Endothelial cell of umbilical vein (primary cell): Measurements from ENCODE around the gene ATP2A2. TPM values are rescaled to one million over a fixed set of nuclear protein-coding genes. Genes with fewer than 3 reads are reported as not detected.

Source experiments
- BruUV-seq: library from RNA; stranded (reverse); fragments of 400-500 nt; replicated peaks from 2 replicates; lab custom pipeline; 2021; lab: Mats Ljungman, UMichigan
- CTCF ChIA-PET: fragments of 300-600, 350-600 bp; sonication (Branson Sonifier 250); formaldehyde crosslinking; loops from one replicate; lab custom pipeline; 2021; ENCODE audit warnings: antibody characterized with exemption, inconsistent platforms; lab: Charles Lee
- POLR2A ChIA-PET: fragments of 300-600, 350-600 bp; sonication (Branson Sonifier 250); formaldehyde crosslinking; loops from one replicate; lab custom pipeline; 2021; ENCODE audit warnings: antibody characterized with exemption, inconsistent platforms; lab: Charles Lee
- DNase-seq: peaks from one replicate; pipeline ENCODE4 v3.0.0-alpha.2; 2011; ENCODE audit warnings: low read depth, low spot score
- FAIRE-seq: peaks from 2 replicates; lab custom pipeline; 2011; peaks lifted over from hg19 to GRCh38; lab: Jason Lieb, UNC
- H2AFZ ChIP-seq: 2 replicates; pipeline ENCODE4 v1.6.0; 2012; ENCODE audit warnings: low read depth, low read length, control low read depth, inconsistent platforms
- H3K27ac ChIP-seq: 2 replicates; pipeline ENCODE4 v1.5.1; 2011; ENCODE audit warnings: low read depth, mild to moderate bottlenecking, control low read depth, low read length, moderate library complexity; ENCODE audit not compliant: insufficient read depth
- H3K27me3 ChIP-seq, 2 experiments: 2 replicates each; pipeline versions ENCODE4 v1.6.0 to v1.6.1; 2011; ENCODE audit warnings: low read length in 2 of 2, mixed read lengths in 1 of 2; ENCODE audit not compliant: control insufficient read depth in 2 of 2, insufficient read depth in 2 of 2
- H3K36me3 ChIP-seq, 2 experiments: 2 replicates in 1 of 2; 3 replicates in 1 of 2; pipeline ENCODE4 v1.5.1; 2011; ENCODE audit warnings: low read length in 2 of 2, mild to moderate bottlenecking in 1 of 2, moderate library complexity in 1 of 2; ENCODE audit not compliant: control insufficient read depth in 2 of 2, insufficient read depth in 2 of 2; ENCODE audit errors: extremely low read depth in 1 of 2
- H3K4me1 ChIP-seq: 3 replicates; pipeline ENCODE4 v1.5.1; 2011; ENCODE audit warnings: mild to moderate bottlenecking, low read length; ENCODE audit not compliant: control insufficient read depth, insufficient read depth; ENCODE audit errors: extremely low read depth
- H3K4me2 ChIP-seq: 2 replicates; pipeline ENCODE4 v1.6.1; 2011; ENCODE audit warnings: low read length, control low read depth, mixed read lengths; ENCODE audit not compliant: insufficient read depth
- H3K4me3 ChIP-seq, 3 experiments: fragments of 200-600 bp in 1 of 3; sonication (generic), shearing (Covaris generic) in 1 of 3; replicated peaks in 1 of 3; 2 replicates each; pipeline ENCODE4 v1.5.1; 2011 to 2016; ENCODE audit warnings: control low read depth in 3 of 3, low read length in 3 of 3, mild to moderate bottlenecking in 2 of 3, inconsistent platforms in 1 of 3, low read depth in 1 of 3, moderate library complexity in 1 of 3; ENCODE audit not compliant: insufficient read depth in 1 of 3
- H3K79me2 ChIP-seq: 2 replicates; pipeline ENCODE4 v1.6.0; 2012; ENCODE audit warnings: low read length, inconsistent platforms; ENCODE audit not compliant: control insufficient read depth, insufficient read depth
- H3K9ac ChIP-seq: replicated peaks from 2 replicates; pipeline ENCODE3; 2011; ENCODE audit warnings: low read length, control low read depth; ENCODE audit not compliant: insufficient read depth; ENCODE audit errors: extremely low read depth
- H3K9me1 ChIP-seq: replicated peaks from 3 replicates; pipeline ENCODE4 v1.6.0; 2011; ENCODE audit warnings: mild to moderate bottlenecking, low read length; ENCODE audit not compliant: control insufficient read depth, insufficient read depth; ENCODE audit errors: extremely low read depth
- H3K9me3 ChIP-seq: replicated peaks from 2 replicates; pipeline ENCODE4 v1.5.1; 2012; ENCODE audit warnings: low read length, inconsistent platforms; ENCODE audit not compliant: control insufficient read depth, insufficient read depth
- H4K20me1 ChIP-seq: replicated peaks from 2 replicates; pipeline ENCODE3; 2011; ENCODE audit warnings: mild to moderate bottlenecking, low read length; ENCODE audit not compliant: control insufficient read depth, insufficient read depth; ENCODE audit errors: extremely low read depth
- EZH2 ChIP-seq: IDR thresholded peaks from 2 replicates; pipeline ENCODE4 v1.6.1; 2012; ENCODE audit warnings: borderline replicate concordance, low read depth, mild to moderate bottlenecking, moderate library complexity, low read length, inconsistent platforms; ENCODE audit not compliant: severe bottlenecking
- FOS ChIP-seq: IDR thresholded peaks from 2 replicates; pipeline ENCODE4 v1.6.1; 2011; ENCODE audit warnings: mild to moderate bottlenecking, low read length, moderate library complexity, borderline replicate concordance; ENCODE audit not compliant: insufficient read depth
- GATA2 ChIP-seq: IDR thresholded peaks from 2 replicates; pipeline ENCODE4 v1.7.0; 2011; ENCODE audit warnings: low read depth, mild to moderate bottlenecking, moderate library complexity, mixed read lengths, low read length; ENCODE audit not compliant: insufficient read length, insufficient read depth
- JUN ChIP-seq: IDR thresholded peaks from 2 replicates; pipeline ENCODE4 v1.6.1; 2011; ENCODE audit warnings: borderline replicate concordance, low read depth; ENCODE audit not compliant: insufficient read length, insufficient read depth
- MYC ChIP-seq: IDR thresholded peaks from one replicate; pipeline ENCODE4 v1.6.1; 2011; ENCODE audit warnings: mild to moderate bottlenecking, low read depth, low read length
- POLR2A ChIP-seq: IDR thresholded peaks from 2 replicates; pipeline ENCODE4 v1.6.1; 2012; ENCODE audit warnings: low read depth, mild to moderate bottlenecking, control low read depth, low read length
- POLR2AphosphoS5 ChIP-seq: IDR thresholded peaks from 2 replicates; pipeline ENCODE4 v1.6.1; 2012; ENCODE audit warnings: low read depth, mild to moderate bottlenecking, control low read depth, low read length, moderate library complexity; ENCODE audit not compliant: insufficient read depth
- dilution Hi-C: fragments of 300-500 bp; cut with MboI; formaldehyde crosslinking; loops from one replicate; pipeline ENCODE4 v1.15.0; 2019; ENCODE audit warnings: low sequenced_read_pairs; ENCODE audit not compliant: extremely low pct_ligation_motif_present
- intact Hi-C: fragments of 100-400 bp; cut with micrococcal nuclease; formaldehyde crosslinking; loops from one replicate; pipeline ENCODE4 v1.10.0; 2022
- polyA plus RNA-seq, 4 experiments: library from polyadenylated mRNA; depleted of rRNA in 3 of 4; stranded (reverse) in 3 of 4; unstranded in 1 of 4; fragments of >200 nt; gene quantifications; 2 replicates each; pipeline versions ENCODE4 v1.2.1 to v1.2.3, GENCODE V29; 2011 to 2012; ENCODE audit warnings: missing spikeins in 1 of 4
- total RNA-seq: library from RNA; stranded (reverse); gene quantifications from 2 replicates; pipeline ENCODE4 v1.2.3, GENCODE V29; 2021
- TF ChIP-seq, protein P1 (sequence below): IDR thresholded peaks from 2 replicates; pipeline ENCODE4 v1.6.1; 2011; ENCODE audit not compliant: insufficient read depth, insufficient read length
- TF ChIP-seq, protein P2 (sequence below), 2 donors: IDR thresholded peaks; 1 replicate in 1 of 2; 2 replicates in 1 of 2; pipeline ENCODE4 v1.5.1; 2011; ENCODE audit warnings: low read length in 2 of 2, mild to moderate bottlenecking in 2 of 2, moderate library complexity in 2 of 2, control low read depth in 1 of 2, inconsistent platforms in 1 of 2, low read depth in 1 of 2; ENCODE audit not compliant: insufficient read depth in 1 of 2; ENCODE audit errors: extremely low read depth in 1 of 2

The ATP2A2 gene
- total and polyA plus RNA-seq, 2 donors (not counting 3 experiments of a cell fraction or from before 2014, with no cell fraction given) = 102 to 239 TPM

DNA sequence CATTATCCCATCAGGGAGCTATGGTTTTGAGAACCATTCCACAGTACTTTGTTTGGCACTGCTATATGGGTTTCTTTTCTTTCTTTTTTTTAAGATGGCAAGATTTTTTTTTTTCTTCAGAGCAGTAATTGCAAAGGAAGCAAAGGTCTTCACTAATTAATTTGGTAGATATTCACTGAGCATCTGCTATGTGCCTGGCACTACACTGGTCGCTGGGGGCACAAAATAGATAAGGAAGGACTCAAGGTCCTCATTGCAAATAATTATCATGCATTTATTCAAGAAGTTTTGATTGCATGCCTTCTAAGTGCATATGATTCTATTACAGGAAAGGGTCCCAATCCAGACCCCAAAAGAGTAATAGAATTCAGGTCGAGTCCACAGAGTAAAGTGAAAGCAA is 10.0 kb upstream of the ATP2A2 start:
- no peak overlapping the region for H3K27ac ChIP-seq
- ChIA-PET POLR2A (interaction anchor here (0.6 kb wide), 2 partner anchors 304 to 480 kb away, joined by 3 to 8 read pairs; no protein-coding TSS in a partner anchor), CTCF (no interaction called here)
- no peaks in the 10 kb centered on the region for H4K20me1 ChIP-seq
- BruUV-seq = no TSS peak
- H3K36me3 ChIP-seq = no peaks in the 10 kb centered on the region
- DNase-seq (no peak), FAIRE-seq (no peak)
- H3K4me1 ChIP-seq = peaks cover 11% of the 10 kb centered on the region
- no peak overlapping the region for H3K4me2 ChIP-seq
- no peaks in the 10 kb centered on the region for H3K9me3 ChIP-seq
- TF ChIP-seq GATA2 = no peak
- TF ChIP-seq, protein P1, sequence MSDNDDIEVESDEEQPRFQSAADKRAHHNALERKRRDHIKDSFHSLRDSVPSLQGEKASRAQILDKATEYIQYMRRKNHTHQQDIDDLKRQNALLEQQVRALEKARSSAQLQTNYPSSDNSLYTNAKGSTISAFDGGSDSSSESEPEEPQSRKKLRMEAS = no peak
- no peak for TF ChIP-seq POLR2AphosphoS5
- TF ChIP-seq MYC = no peak
- TF ChIP-seq POLR2A = no peak
- TF ChIP-seq JUN = no peak
- TF ChIP-seq, protein P2, sequence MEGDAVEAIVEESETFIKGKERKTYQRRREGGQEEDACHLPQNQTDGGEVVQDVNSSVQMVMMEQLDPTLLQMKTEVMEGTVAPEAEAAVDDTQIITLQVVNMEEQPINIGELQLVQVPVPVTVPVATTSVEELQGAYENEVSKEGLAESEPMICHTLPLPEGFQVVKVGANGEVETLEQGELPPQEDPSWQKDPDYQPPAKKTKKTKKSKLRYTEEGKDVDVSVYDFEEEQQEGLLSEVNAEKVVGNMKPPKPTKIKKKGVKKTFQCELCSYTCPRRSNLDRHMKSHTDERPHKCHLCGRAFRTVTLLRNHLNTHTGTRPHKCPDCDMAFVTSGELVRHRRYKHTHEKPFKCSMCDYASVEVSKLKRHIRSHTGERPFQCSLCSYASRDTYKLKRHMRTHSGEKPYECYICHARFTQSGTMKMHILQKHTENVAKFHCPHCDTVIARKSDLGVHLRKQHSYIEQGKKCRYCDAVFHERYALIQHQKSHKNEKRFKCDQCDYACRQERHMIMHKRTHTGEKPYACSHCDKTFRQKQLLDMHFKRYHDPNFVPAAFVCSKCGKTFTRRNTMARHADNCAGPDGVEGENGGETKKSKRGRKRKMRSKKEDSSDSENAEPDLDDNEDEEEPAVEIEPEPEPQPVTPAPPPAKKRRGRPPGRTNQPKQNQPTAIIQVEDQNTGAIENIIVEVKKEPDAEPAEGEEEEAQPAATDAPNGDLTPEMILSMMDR (IDR thresholded peaks at IDR 0.05; ENCODE audit: extremely low read depth in 1 of 2, insufficient read depth in 1 of 2, low read depth in 1 of 2, low read length in 2 of 2) = no peak
- no peak for TF ChIP-seq FOS
- no peak for TF ChIP-seq EZH2
- intact Hi-C loops = loop anchor here (1.0 kb wide), 1 partner anchor 9 kb away; no protein-coding TSS in a partner anchor
- dilution Hi-C loops = no loop called here
- no peaks in the 10 kb centered on the region for H3K9me1 ChIP-seq
- no peak overlapping the region for H3K9ac ChIP-seq
- no peak overlapping the region for H2AFZ ChIP-seq
- no peaks in the 10 kb centered on the region for H3K27me3 ChIP-seq
- H3K4me3 ChIP-seq = no peak overlapping the region
- H3K79me2 ChIP-seq = no peaks in the 10 kb centered on the region
